Upper lobe of left lung (tissue), 6 donors: Measurements from ENCODE around the gene TNFSF11. TPM values are rescaled to one million over a fixed set of nuclear protein-coding genes. Genes with fewer than 3 reads are reported as not detected.

Experiments
- ATAC-seq, 2 donors: fragments of 200-7000 bp; cut with Tn5 transposase; one replicate each; pipeline ENCODE4 v1.9.1; 2022; ENCODE audit warnings: mild to moderate bottlenecking in 2 of 2, moderate library complexity in 2 of 2; ENCODE audit not compliant: low FRiP score in 2 of 2
- DNase-seq, 2 donors: peaks; one replicate each; pipeline ENCODE4 v3.0.0-alpha.2; 2019 to 2020
- H3K27ac ChIP-seq, 4 donors: fragments of 200-600 bp; sonication (generic); one replicate each; pipeline ENCODE4 v1.5.1; 2016 to 2019
- H3K27me3 ChIP-seq, 4 donors: fragments of 200-600 bp; sonication (generic); one replicate each; pipeline ENCODE4 v1.5.1; 2017 to 2019
- H3K36me3 ChIP-seq, 4 donors: fragments of 200-600 bp; sonication (generic); one replicate each; pipeline ENCODE4 v1.5.1; 2016 to 2019
- H3K4me1 ChIP-seq, 4 donors: fragments of 200-600 bp; sonication (generic); one replicate each; pipeline ENCODE4 v1.5.1; 2018 to 2019
- H3K4me3 ChIP-seq, 4 donors: fragments of 200-600 bp; sonication (generic); one replicate each; pipeline ENCODE4 v1.5.1; 2017 to 2019; ENCODE audit warnings: mild to moderate bottlenecking in 2 of 4, moderate library complexity in 1 of 4
- H3K9me3 ChIP-seq, 4 donors: fragments of 200-600 bp; sonication (generic); one replicate each; pipeline ENCODE4 v1.5.1; 2018 to 2019
- CTCF ChIP-seq, 6 experiments: fragments of 450-650 bp in 4 of 6; fragments of 200-600 bp in 2 of 6; sonication (generic) in 2 of 6; IDR thresholded peaks; one replicate each; pipeline ENCODE4 v1.5.1; 2016 to 2019; ENCODE audit warnings: antibody characterized with exemption in 6 of 6
- EP300 ChIP-seq, 4 donors: sonication (generic); formaldehyde crosslinking; IDR thresholded peaks; one replicate each; pipeline ENCODE4 v1.5.1; 2017; ENCODE audit warnings: antibody characterized with exemption in 4 of 4, control low read depth in 2 of 4
- POLR2A ChIP-seq, 4 donors: fragments of 450-650 bp; IDR thresholded peaks; one replicate each; pipeline ENCODE4 v1.5.1; 2016 to 2017; ENCODE audit warnings: antibody characterized with exemption in 4 of 4, mild to moderate bottlenecking in 2 of 4
- POLR2AphosphoS5 ChIP-seq, 2 donors: sonication (generic); formaldehyde crosslinking; IDR thresholded peaks; one replicate each; pipeline ENCODE4 v1.5.1; 2017; ENCODE audit warnings: antibody characterized with exemption in 2 of 2
- WGBS, 2 donors: methylation state at CpG; one replicate each; pipeline ENCODE4 v1.1.5; 2017 to 2018; 5-methylcytosine and 5-hydroxymethylcytosine counted together
- total RNA-seq, 6 donors: library from RNA; depleted of rRNA in 4 of 6; stranded (reverse); fragments of >200 nt in 4 of 6; gene quantifications; one replicate each; pipeline versions ENCODE4 v1.1.0 to v1.2.1, GENCODE V29; 2016 to 2021
- donor health status: DM: no; HTN: no; CAD: no; lungs with moderate emphysema.
- donor health status: DM: no; HTN: yes; CAD: no; lungs with severe emphysema.

TNFSF11 gene
- not detected for total RNA-seq

DNA sequence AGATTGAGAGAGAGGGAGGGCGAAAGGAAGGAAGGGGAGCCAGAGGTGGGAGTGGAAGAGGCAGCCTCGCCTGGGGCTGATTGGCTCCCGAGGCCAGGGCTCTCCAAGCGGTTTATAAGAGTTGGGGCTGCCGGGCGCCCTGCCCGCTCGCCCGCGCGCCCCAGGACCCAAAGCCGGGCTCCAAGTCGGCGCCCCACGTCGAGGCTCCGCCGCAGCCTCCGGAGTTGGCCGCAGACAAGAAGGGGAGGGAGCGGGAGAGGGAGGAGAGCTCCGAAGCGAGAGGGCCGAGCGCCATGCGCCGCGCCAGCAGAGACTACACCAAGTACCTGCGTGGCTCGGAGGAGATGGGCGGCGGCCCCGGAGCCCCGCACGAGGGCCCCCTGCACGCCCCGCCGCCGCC lies at the start of gene TNFSF11:
TNFSF11 (plus strand) TSS at position 142 of the 400 bp plus-strand sequence; CDS start at position 294, 152 bp downstream.
- H3K36me3 ChIP-seq: no peaks in the 10 kb centered on the region
- peaks cover 0 to 13% (median 2%) of the 10 kb centered on the region in 4 donors for H3K27me3 ChIP-seq
- H3K4me1 ChIP-seq: peaks cover 8 to 19% (median 13%) of the 10 kb centered on the region in 4 donors
- H3K4me3 ChIP-seq: peak within 1 kb of the TSS in 3 of 4 donors; percentile 29 to 43 (median 40)
- no peak within 1 kb of the TSS for H3K27ac ChIP-seq
- no peak for TF ChIP-seq CTCF (IDR thresholded peaks at IDR 0.05)
- TF ChIP-seq POLR2A (IDR thresholded peaks at IDR 0.05): no peak
- no peak for TF ChIP-seq POLR2AphosphoS5 (IDR thresholded peaks at IDR 0.05)
- TF ChIP-seq EP300 (IDR thresholded peaks at IDR 0.05): no peak
- DNase-seq (peak in 1 of 2 donors; percentile 86), ATAC-seq (peak in 1 of 2 donors; percentile 31)
- H3K9me3 ChIP-seq: no peaks in the 10 kb centered on the region
- 2% methylated on average over 11 to 29 of the region's 39 CpGs for WGBS, 2 donors

GRCh38 chr13:42524487-42525034 lies 49.4 kb upstream of the TNFSF11 start:
- H3K27ac ChIP-seq: no peak overlapping the region
- no peaks in the 10 kb centered on the region for H3K36me3 ChIP-seq
- peak in 1 of 2 donors; percentile 39 for ATAC-seq
- no peaks in the 10 kb centered on the region for H3K9me3 ChIP-seq
- H3K27me3 ChIP-seq: no peaks in the 10 kb centered on the region
- no peak for TF ChIP-seq EP300 (IDR thresholded peaks at IDR 0.05)
- TF ChIP-seq POLR2A (IDR thresholded peaks at IDR 0.05): no peak
- no peak for TF ChIP-seq CTCF (IDR thresholded peaks at IDR 0.05)
- TF ChIP-seq POLR2AphosphoS5 (IDR thresholded peaks at IDR 0.05): no peak
- DNase-seq: no peak
- no peak overlapping the region for H3K4me3 ChIP-seq
- no peaks in the 10 kb centered on the region for H3K4me1 ChIP-seq
- 80 to 86% methylated on average over 3 of the region's 3 CpGs for WGBS, 2 donors

GRCh38 chr13:42525035-42525504 lies 48.9 kb upstream of the TNFSF11 start:
- WGBS, 2 donors: 67% methylated on average over 2 of the region's 2 CpGs; no CpG with 5 or more reads in 1 of the 2 donors
- Histone ChIP-seq H3K27ac (no peak overlapping the region), H3K4me1 (no peaks in the 10 kb centered on the region), H3K36me3 (no peaks in the 10 kb centered on the region), H3K4me3 (no peak overlapping the region), H3K27me3 (no peaks in the 10 kb centered on the region), H3K9me3 (no peaks in the 10 kb centered on the region)
- no peak for DNase-seq
- TF ChIP-seq POLR2AphosphoS5 (IDR thresholded peaks at IDR 0.05) (no peak), EP300 (IDR thresholded peaks at IDR 0.05) (no peak), CTCF (IDR thresholded peaks at IDR 0.05) (no peak), POLR2A (IDR thresholded peaks at IDR 0.05) (no peak)
- ATAC-seq: no peak

DNA sequence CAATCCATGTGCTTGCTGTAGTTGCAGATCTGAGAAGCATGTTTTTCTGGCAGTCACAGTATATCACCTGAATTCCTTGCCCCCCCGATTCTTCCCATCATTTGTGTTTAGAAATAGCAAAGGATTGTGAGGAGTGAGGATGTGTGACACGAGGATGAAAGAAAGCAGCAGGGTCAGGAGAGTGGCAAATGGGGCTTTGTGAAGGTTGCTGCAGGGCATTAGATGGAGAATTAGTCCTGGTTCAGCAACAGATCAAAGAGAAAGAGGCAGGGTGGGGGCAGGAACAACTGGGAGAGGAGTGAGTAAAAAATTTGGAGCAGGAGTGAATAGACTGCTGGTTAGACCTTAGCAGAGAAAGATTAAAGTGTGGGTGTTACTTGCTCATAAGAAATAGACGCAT lies 47.7 kb upstream of the TNFSF11 start:
- no peaks in the 10 kb centered on the region for H3K4me1 ChIP-seq
- H3K4me3 ChIP-seq: no peak overlapping the region
- no peak for TF ChIP-seq CTCF (IDR thresholded peaks at IDR 0.05)
- TF ChIP-seq POLR2AphosphoS5 (IDR thresholded peaks at IDR 0.05): no peak
- TF ChIP-seq EP300 (IDR thresholded peaks at IDR 0.05): no peak
- H3K27me3 ChIP-seq: no peaks in the 10 kb centered on the region
- 49 to 78% methylated on average over 3 of the region's 3 CpGs for WGBS, 2 donors
- DNase-seq: no peak
- H3K36me3 ChIP-seq: no peaks in the 10 kb centered on the region
- no peak overlapping the region for H3K27ac ChIP-seq
- no peak for ATAC-seq
- no peaks in the 10 kb centered on the region for H3K9me3 ChIP-seq

GRCh38 chr13:42526804-42527203 lies 47.1 kb upstream of the TNFSF11 start:
- no peak overlapping the region for H3K27ac ChIP-seq
- no peaks in the 10 kb centered on the region for H3K9me3 ChIP-seq
- DNase-seq (no peak), ATAC-seq (no peak)
- no peak for TF ChIP-seq EP300 (IDR thresholded peaks at IDR 0.05)
- TF ChIP-seq POLR2A (IDR thresholded peaks at IDR 0.05): no peak
- no peak for TF ChIP-seq CTCF (IDR thresholded peaks at IDR 0.05)
- no peak for TF ChIP-seq POLR2AphosphoS5 (IDR thresholded peaks at IDR 0.05)
- 78 to 80% methylated on average over 3 of the region's 3 CpGs for WGBS, 2 donors
- no peak overlapping the region for H3K4me3 ChIP-seq
- H3K4me1 ChIP-seq: no peaks in the 10 kb centered on the region
- H3K27me3 ChIP-seq: no peaks in the 10 kb centered on the region
- no peaks in the 10 kb centered on the region for H3K36me3 ChIP-seq
